ENCODE data around the gene GABRB3.

The GABRB3 gene

GRCh38 chr15:26634319-26634718 lies 138.5 kb downstream of the GABRB3 start:
- ATAC-seq (no peak), DNase-seq (no peak)
- Mint-ChIP-seq H3K9me3 (peaks cover 8 to 15% of the 10 kb centered on the region in 2 donors), H3K4me1 (no peaks in the 10 kb centered on the region), H3K27ac (no peak overlapping the region), H3K27me3 (no peaks in the 10 kb centered on the region), H3K4me3 (no peak overlapping the region)

DNA sequence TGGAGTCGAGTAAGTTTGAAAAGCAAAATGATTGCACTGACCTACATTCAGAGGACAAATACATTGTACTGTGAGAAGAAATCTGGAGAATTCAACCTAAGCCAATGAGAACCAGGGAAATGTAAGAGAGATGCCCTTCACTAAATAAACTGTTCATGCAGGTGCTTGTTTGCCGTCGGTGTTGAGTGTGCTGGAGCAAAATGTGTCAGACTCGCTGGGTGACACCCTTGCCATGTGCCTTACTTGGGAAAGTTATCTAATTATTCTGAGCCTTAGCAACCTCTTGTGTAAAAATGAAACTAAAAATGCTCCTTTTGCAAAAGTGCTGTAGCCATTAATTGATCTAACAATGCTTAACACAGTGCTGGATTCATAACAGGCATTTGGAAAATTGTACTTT lies 140.4 kb downstream of the GABRB3 start:
- no peak overlapping the region for H3K27ac Mint-ChIP-seq
- no peak overlapping the region for H3K4me3 Mint-ChIP-seq
- peaks cover 8 to 9% of the 10 kb centered on the region in 2 donors for H3K9me3 Mint-ChIP-seq
- ATAC-seq (no peak), DNase-seq (no peak)
- H3K27me3 Mint-ChIP-seq, result no peaks in the 10 kb centered on the region
- peaks cover 5% of the 10 kb centered on the region for H3K4me1 Mint-ChIP-seq

DNA sequence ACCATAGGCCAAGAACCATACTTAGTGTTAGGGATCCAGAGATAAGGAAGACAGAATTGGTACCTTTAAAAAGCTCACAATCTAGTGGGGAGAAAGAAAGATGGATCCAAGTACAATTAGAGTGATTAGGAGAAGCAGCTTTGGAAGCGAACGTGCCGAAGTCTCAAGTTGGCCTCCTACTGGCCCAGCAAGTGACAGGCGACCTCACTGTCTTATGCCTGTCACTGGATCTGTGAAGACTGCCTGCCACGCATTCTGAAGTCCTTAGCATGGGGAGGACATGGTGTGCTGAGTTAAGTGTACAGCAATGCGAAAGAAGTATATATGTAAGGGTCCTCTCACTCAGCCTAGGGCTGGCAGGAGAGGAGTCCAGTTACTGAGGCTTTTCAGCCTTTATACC lies 141.0 kb downstream of the GABRB3 start:
- no peak overlapping the region for H3K27ac Mint-ChIP-seq
- H3K4me1 Mint-ChIP-seq, result peaks cover 5% of the 10 kb centered on the region
- DNase-seq, result no peak
- peaks cover 14% of the 10 kb centered on the region in 2 donors for H3K9me3 Mint-ChIP-seq
- no peaks in the 10 kb centered on the region for H3K27me3 Mint-ChIP-seq
- H3K4me3 Mint-ChIP-seq, result no peak overlapping the region
- no peak for ATAC-seq

GRCh38 chr15:26630857-26631256 lies 142.0 kb downstream of the GABRB3 start:
- peaks cover 5% of the 10 kb centered on the region for H3K4me1 Mint-ChIP-seq
- H3K27me3 Mint-ChIP-seq, result no peaks in the 10 kb centered on the region
- H3K27ac Mint-ChIP-seq, result no peak overlapping the region
- peaks cover 10 to 12% of the 10 kb centered on the region in 2 donors for H3K9me3 Mint-ChIP-seq
- ATAC-seq (no peak), DNase-seq (no peak)
- no peak overlapping the region for H3K4me3 Mint-ChIP-seq

DNA sequence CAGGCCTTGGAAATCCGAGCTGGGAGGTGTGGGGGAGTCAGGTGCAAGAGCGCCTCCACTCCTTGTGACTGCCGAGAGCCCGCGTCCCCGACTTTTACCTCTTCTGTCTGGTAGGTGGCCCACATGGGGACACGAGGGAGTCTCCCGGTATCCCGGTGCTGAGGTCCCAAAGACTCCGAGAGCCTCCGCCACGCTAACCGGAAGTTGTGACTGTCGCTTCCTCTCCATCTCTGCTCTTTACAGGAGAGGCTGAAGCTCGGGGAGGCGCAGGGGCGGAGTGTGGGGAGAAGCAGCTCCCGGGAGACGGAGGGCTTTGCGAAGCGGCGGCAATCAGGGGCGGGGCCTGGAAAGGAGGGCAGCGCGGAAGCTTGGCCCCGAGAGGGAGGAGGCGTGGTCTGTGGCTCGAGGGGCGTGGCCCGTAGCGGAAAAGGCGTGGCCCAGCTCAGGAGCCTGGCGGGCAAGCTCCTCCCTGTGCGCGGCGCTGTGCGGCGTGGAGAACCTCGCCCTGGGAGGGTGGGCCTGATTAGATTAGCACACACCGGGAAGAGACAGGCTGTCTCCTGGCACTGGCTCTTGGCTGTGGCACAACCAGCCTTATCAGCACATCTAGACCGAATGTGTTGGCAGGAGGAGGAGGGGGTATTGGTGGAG lies 143.9 kb downstream of the GABRB3 start:
- Mint-ChIP-seq H3K9me3 (peaks cover 10 to 12% of the 10 kb centered on the region in 2 donors), H3K27ac (no peak overlapping the region), H3K4me1 (peaks cover 5% of the 10 kb centered on the region), H3K4me3 (peak overlapping the region; percentile 29 to 59), H3K27me3 (no peaks in the 10 kb centered on the region)
- DNase-seq, result peak in 1 of 2 donors; percentile 4
- ATAC-seq, result no peak

DNA sequence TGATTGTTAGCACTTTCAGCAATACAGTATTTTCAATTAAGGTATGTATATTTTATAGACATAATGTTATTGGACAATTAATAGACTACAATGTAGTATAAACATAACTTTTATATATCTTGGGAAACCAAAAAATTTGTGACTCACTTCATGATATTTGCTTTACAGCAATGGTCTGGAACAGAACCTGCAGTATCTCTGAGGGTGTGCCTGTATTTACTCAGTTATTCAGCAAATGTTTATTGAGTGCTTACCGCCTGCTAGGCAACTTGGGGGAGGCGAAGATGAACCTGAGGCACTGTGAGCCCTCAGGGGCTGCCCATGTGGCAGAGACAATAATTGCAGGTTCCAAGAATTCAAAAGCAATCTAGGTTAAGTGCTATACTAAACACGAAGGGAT lies 144.8 kb downstream of the GABRB3 start:
- Mint-ChIP-seq H3K4me3 (peak overlapping the region in 1 of 2 donors; percentile 59), H3K9me3 (peaks cover 10 to 12% of the 10 kb centered on the region in 2 donors), H3K4me1 (peaks cover 5% of the 10 kb centered on the region), H3K27ac (no peak overlapping the region), H3K27me3 (no peaks in the 10 kb centered on the region)
- no peak for DNase-seq
- no peak for ATAC-seq

DNA sequence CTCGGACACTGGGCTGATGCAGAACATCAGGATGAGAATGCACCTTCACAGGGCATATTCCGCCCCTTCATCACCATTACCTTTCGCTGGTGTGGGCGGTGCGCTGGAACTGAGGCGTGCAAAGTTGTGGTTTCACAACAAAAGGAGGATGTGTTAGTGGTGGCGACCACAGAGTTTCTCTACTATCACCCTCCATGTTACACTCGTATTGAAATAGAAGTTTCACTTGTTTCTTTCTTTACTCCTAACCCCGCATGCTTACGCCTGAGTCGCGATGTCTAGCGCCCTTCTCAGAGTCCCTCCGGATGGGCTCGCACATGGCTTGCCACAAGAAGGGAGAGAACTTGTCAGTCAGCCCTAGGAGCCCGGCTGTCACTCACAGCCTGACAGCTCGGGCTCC lies 148.7 kb downstream of the GABRB3 start:
- H3K27ac Mint-ChIP-seq, result no peak overlapping the region
- no peak for DNase-seq
- peaks cover 18 to 22% of the 10 kb centered on the region in 2 donors for H3K9me3 Mint-ChIP-seq
- H3K4me3 Mint-ChIP-seq, result no peak overlapping the region
- H3K27me3 Mint-ChIP-seq, result no peaks in the 10 kb centered on the region
- H3K4me1 Mint-ChIP-seq, result peaks cover 5% of the 10 kb centered on the region
- ATAC-seq, result no peak

- no peaks in the 10 kb centered on the region for H3K4me1 Mint-ChIP-seq
- H3K4me3 Mint-ChIP-seq, result no peak overlapping the region
- ATAC-seq (no peak), DNase-seq (no peak)
- H3K27ac Mint-ChIP-seq, result no peak overlapping the region
- H3K27me3 Mint-ChIP-seq, result no peaks in the 10 kb centered on the region
- peaks cover 18 to 22% of the 10 kb centered on the region in 2 donors for H3K9me3 Mint-ChIP-seq
These were observed 149.8 kb downstream of the GABRB3 start for GRCh38 chr15:26623071-26623470.

DNA sequence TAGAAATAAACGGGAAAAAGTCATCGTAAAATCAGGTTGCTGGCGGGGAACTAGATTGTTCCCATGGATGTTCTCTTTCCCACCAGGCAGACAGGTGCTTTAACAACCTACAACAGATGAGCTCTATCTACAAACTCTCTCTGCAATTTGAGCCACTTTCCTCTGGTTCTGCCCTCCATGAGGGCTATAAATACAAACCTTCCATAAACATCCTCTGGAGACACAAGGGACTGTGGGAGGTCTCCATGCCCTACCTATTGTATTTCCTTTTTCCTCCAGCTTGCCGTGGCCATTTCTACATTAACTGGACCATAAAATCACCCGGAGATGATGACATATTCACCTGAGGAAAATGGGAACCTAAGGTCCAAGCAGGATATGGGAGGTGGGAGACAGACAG lies 151.1 kb downstream of the GABRB3 start:
- peak overlapping the region in 1 of 2 donors; percentile 31 for H3K27ac Mint-ChIP-seq
- no peak for ATAC-seq
- DNase-seq, result no peak
- peaks cover 9 to 16% of the 10 kb centered on the region in 2 donors for H3K9me3 Mint-ChIP-seq
- H3K4me1 Mint-ChIP-seq, result no peaks in the 10 kb centered on the region
- H3K27me3 Mint-ChIP-seq, result no peaks in the 10 kb centered on the region
- no peak overlapping the region for H3K4me3 Mint-ChIP-seq

DNA sequence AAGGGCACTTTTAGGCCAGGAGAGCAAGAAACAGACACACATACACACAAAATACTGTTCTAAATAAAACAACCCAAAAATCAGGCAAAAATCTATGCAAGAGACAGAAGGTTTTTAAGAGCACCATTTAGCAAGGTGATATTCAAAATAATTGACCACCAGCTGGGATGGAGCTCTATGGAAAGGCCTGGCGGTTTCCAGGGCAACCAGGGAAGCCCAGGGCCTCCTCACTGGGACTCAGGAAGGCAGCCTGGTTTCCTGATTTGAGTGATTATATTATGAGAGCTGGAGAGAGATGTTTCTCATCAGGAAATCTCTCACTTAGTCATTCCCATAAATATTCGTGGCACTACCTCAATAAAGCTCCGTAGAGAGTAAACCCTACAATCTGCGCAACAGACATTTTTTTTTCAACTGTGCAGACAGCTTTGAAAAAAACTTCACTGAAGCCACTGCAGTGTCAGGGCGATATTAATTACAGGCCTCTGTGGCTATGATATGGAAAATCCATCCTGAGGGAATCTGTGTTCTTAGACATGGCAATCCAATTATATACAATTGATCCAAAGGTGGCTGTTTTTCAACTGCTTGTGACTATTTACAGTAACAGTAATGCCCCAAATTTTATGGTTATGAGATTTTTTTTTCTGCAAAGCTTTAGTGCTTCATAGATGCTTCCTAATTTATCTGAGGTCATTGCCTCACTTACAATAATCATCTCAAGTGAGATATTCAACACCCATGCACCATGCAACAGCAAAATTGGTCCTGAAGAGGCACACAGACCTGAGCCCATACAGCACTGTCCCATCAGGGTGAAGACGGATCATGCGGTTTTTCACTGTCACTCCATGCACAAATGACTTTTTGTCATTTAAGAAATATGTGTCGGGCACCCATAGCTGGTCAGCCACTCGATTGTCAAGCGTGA lies 152.1 kb downstream of the GABRB3 start:
- H3K4me1 Mint-ChIP-seq, result no peaks in the 10 kb centered on the region
- ATAC-seq, result no peak
- no peak overlapping the region for H3K27ac Mint-ChIP-seq
- DNase-seq, result no peak
- H3K9me3 Mint-ChIP-seq, result peaks cover 8 to 10% of the 10 kb centered on the region in 2 donors
- H3K27me3 Mint-ChIP-seq, result no peaks in the 10 kb centered on the region
- no peak overlapping the region for H3K4me3 Mint-ChIP-seq

- ATAC-seq (no peak), DNase-seq (no peak)
- H3K27me3 Mint-ChIP-seq, result no peaks in the 10 kb centered on the region
- no peak overlapping the region for H3K4me3 Mint-ChIP-seq
- H3K27ac Mint-ChIP-seq, result no peak overlapping the region
- H3K9me3 Mint-ChIP-seq, result peaks cover 20 to 26% of the 10 kb centered on the region in 2 donors
- H3K4me1 Mint-ChIP-seq, result no peaks in the 10 kb centered on the region
These were observed 157.0 kb downstream of the GABRB3 start for GRCh38 chr15:26615927-26616302.

DNA sequence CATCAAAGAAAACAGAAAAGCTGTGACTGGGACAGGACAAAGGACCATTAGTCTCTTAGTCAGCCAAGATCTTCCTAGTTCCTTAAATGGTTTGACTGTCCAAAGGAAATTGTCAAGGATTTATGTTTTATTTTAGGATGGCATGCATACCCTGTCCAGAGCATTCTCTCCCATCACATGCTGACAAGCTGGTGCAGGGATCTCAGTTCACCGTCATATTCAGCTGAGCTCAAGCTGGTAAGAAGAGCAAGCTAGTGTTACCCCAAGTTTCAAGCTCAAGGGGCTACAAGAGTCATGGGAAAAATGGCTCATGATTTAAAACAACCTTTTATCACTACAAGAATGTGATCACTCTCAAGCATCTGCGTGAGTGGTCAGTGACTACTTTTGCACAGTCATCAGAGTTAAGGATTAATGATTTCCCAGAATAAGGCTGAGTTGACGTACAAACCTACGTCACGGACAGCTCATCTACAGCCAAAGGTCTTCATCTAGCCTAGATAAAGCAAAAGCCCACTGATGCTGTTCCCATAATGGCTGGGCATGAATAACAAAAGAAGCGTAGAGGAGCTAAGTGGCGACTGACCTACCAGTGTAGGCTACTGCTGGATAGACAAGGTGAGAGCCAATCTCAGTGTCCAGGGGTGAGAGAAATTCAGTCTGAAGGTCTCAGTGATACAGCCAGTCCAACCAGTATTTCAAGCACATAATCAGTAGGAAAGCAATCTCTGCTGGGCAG lies 157.5 kb downstream of the GABRB3 start:
- Mint-ChIP-seq H3K4me1 (no peaks in the 10 kb centered on the region), H3K9me3 (peaks cover 22 to 31% of the 10 kb centered on the region in 2 donors), H3K27ac (no peak overlapping the region), H3K27me3 (no peaks in the 10 kb centered on the region), H3K4me3 (no peak overlapping the region)
- no peak for ATAC-seq
- DNase-seq, result no peak

DNA sequence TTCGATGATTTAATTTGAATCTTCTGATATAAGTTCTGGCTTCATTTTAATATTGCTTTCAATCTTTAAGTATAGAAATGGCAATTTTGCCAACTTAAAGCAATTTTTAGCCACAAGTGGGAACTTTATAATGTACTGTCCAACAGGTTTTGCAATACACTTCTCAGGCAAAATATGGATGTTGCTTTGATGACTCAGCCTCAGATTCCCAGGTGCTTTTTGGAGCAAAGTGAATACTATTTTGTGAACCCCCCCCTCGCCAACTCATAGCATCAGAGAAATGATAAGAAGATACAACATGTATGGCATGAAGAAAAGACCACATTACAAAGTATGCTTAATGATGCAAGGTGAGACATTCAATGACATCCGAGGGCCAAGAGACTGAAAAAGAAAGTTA lies 158.1 kb downstream of the GABRB3 start:
- ATAC-seq (no peak), DNase-seq (no peak)
- no peaks in the 10 kb centered on the region for H3K27me3 Mint-ChIP-seq
- H3K9me3 Mint-ChIP-seq, result peaks cover 20 to 33% of the 10 kb centered on the region in 2 donors
- no peak overlapping the region for H3K4me3 Mint-ChIP-seq
- H3K4me1 Mint-ChIP-seq, result no peaks in the 10 kb centered on the region
- no peak overlapping the region for H3K27ac Mint-ChIP-seq

- ATAC-seq (no peak), DNase-seq (no peak)
- Mint-ChIP-seq H3K27me3 (no peaks in the 10 kb centered on the region), H3K9me3 (peaks cover 31 to 42% of the 10 kb centered on the region in 2 donors), H3K27ac (no peak overlapping the region), H3K4me1 (no peaks in the 10 kb centered on the region), H3K4me3 (no peak overlapping the region)
These were observed 174.2 kb downstream of the GABRB3 start for GRCh38 chr15:26598704-26599103.

- DNase-seq (no peak), ATAC-seq (no peak)
- no peaks in the 10 kb centered on the region for H3K27me3 Mint-ChIP-seq
- peaks cover 18 to 28% of the 10 kb centered on the region in 2 donors for H3K9me3 Mint-ChIP-seq
- H3K4me3 Mint-ChIP-seq, result no peak overlapping the region
- H3K27ac Mint-ChIP-seq, result no peak overlapping the region
- H3K4me1 Mint-ChIP-seq, result no peaks in the 10 kb centered on the region
These were observed 177.3 kb downstream of the GABRB3 start for GRCh38 chr15:26595611-26596010.

GRCh38 chr15:26590676-26591075 lies 182.2 kb downstream of the GABRB3 start:
- H3K27ac Mint-ChIP-seq, result no peak overlapping the region
- H3K9me3 Mint-ChIP-seq, result peaks cover 4 to 9% of the 10 kb centered on the region in 2 donors
- no peak for DNase-seq
- H3K27me3 Mint-ChIP-seq, result no peaks in the 10 kb centered on the region
- H3K4me3 Mint-ChIP-seq, result no peak overlapping the region
- no peak for ATAC-seq
- H3K4me1 Mint-ChIP-seq, result no peaks in the 10 kb centered on the region

Data from stimulated activated naive CD8-positive, alpha-beta T cell treated with anti-CD3 and anti-CD28 coated beads, Interleukin-15, amount 100 ng/mL, for 72 hours (primary cell).